OCI-LY7 (cell line): Measurements from ENCODE around the gene SP1. TPM values are rescaled to one million over a fixed set of nuclear protein-coding genes. Genes with fewer than 3 reads are reported as not detected.
A peak's percentile ranks its signal among the peaks of the same experiment; 100 is the strongest.

Source experiments
- BruUV-seq: library from RNA; stranded (reverse); fragments of 400-500 nt; replicated peaks from 2 replicates; lab custom pipeline; 2021; lab: Mats Ljungman, UMichigan
- CTCF ChIA-PET: fragments of 300-600 bp; sonication (Branson Sonifier 250); formaldehyde crosslinking; loops from one replicate; lab custom pipeline; 2022; ENCODE audit warnings: antibody characterized with exemption; ENCODE audit not compliant: unreplicated experiment; lab: Charles Lee
- POLR2A ChIA-PET: fragments of 300-600 bp; sonication (Branson Sonifier 250); formaldehyde crosslinking; loops from one replicate; lab custom pipeline; 2022; ENCODE audit warnings: antibody characterized with exemption; lab: Charles Lee
- DNase-seq: peaks from one replicate; pipeline ENCODE4 v3.0.0-alpha.2; 2015; ENCODE audit warnings: low spot score
- H2AFZ ChIP-seq: fragments of 200-600 bp; sonication (generic), shearing (Covaris generic); 2 replicates; pipeline ENCODE4 v1.6.1; 2014; ENCODE audit warnings: mild to moderate bottlenecking, antibody characterized with exemption, low read length, moderate library complexity
- H3K27ac ChIP-seq: fragments of 200-600 bp; sonication (generic); 2 replicates; pipeline ENCODE4 v1.5.1; 2014; ENCODE audit warnings: mixed run types, low read depth, mild to moderate bottlenecking, moderate library complexity, low read length, inconsistent platforms; ENCODE audit not compliant: poor library complexity, severe bottlenecking
- H3K36me3 ChIP-seq: fragments of 200-600 bp; sonication (generic); 2 replicates; pipeline ENCODE4 v1.6.1; 2014; ENCODE audit warnings: mild to moderate bottlenecking, antibody characterized with exemption, low read length, moderate library complexity, mixed read lengths; ENCODE audit not compliant: insufficient read depth
- H3K4me1 ChIP-seq: fragments of 200-600 bp; sonication (generic); 2 replicates; pipeline ENCODE4 v1.5.1; 2014; ENCODE audit warnings: mild to moderate bottlenecking, low read length; ENCODE audit not compliant: insufficient read depth, poor library complexity, severe bottlenecking
- H3K4me2 ChIP-seq: fragments of 200-600 bp; sonication (generic); 2 replicates; pipeline ENCODE4 v1.6.1; 2014; ENCODE audit warnings: mild to moderate bottlenecking, low read length
- H3K4me3 ChIP-seq: fragments of 200-600 bp; sonication (generic); 2 replicates; pipeline ENCODE4 v1.5.1; 2014; ENCODE audit warnings: mild to moderate bottlenecking, low read depth, low read length; ENCODE audit not compliant: poor library complexity, severe bottlenecking
- H3K79me2 ChIP-seq: fragments of 200-600 bp; sonication (generic); 2 replicates; pipeline ENCODE4 v1.6.1; 2016; ENCODE audit warnings: low read depth, mild to moderate bottlenecking, low read length, moderate library complexity, mixed read lengths; ENCODE audit not compliant: insufficient read depth
- H3K9me2 ChIP-seq: fragments of 200-600 bp; sonication (generic); 2 replicates; pipeline ENCODE4 v1.6.1; 2016; ENCODE audit warnings: mild to moderate bottlenecking, low read length, mixed read lengths; ENCODE audit not compliant: insufficient read depth
- H3K9me3 ChIP-seq: fragments of 200-600 bp; sonication (generic); 2 replicates; pipeline ENCODE4 v1.6.1; 2014; ENCODE audit warnings: mild to moderate bottlenecking, mixed run types, low read length, mixed read lengths
- H4K20me1 ChIP-seq: fragments of 200-600 bp; sonication (generic); 2 replicates; pipeline ENCODE4 v1.6.1; 2014; ENCODE audit warnings: mild to moderate bottlenecking, antibody characterized with exemption, low read length, moderate library complexity, mixed read lengths; ENCODE audit not compliant: insufficient read depth
- CTCF ChIP-seq: fragments of 200-600 bp; sonication (generic); conservative IDR thresholded peaks from 2 replicates; pipeline ENCODE4 v1.5.1; 2014; ENCODE audit warnings: mild to moderate bottlenecking, antibody characterized with exemption, low read length, moderate library complexity, mixed read lengths
- EZH2phosphoT487 ChIP-seq: fragments of 200-600 bp; sonication (generic); IDR thresholded peaks from 2 replicates; pipeline ENCODE4 v1.6.1; 2018; ENCODE audit warnings: low read depth, borderline replicate concordance, mild to moderate bottlenecking, mixed run types, antibody characterized with exemption, low read length, moderate library complexity, mixed read lengths
- intact Hi-C: fragments of 100-400 bp; cut with micrococcal nuclease; formaldehyde crosslinking; loops from one replicate; pipeline ENCODE4 v1.10.0; 2022; ENCODE audit not compliant: unreplicated experiment
- total RNA-seq, 2 experiments: library from RNA; depleted of rRNA in 1 of 2; stranded (reverse); fragments of >200 nt in 1 of 2; shearing (Covaris generic) in 1 of 2; gene quantifications; 2 replicates each; pipeline ENCODE4 v1.2.3, GENCODE V29; 2014 to 2022

Gene SP1
- total RNA-seq, 2 experiments from 2014 or later: 58.9 to 83.9 TPM

- TF ChIP-seq EZH2phosphoT487: no peak
- no peak for TF ChIP-seq CTCF
- H3K79me2 ChIP-seq: no peaks in the 10 kb centered on the region
- H3K36me3 ChIP-seq: no peaks in the 10 kb centered on the region
- peak overlapping the region; percentile 56; the same call in 1 of the 2 replicates for H2AFZ ChIP-seq
- H4K20me1 ChIP-seq: no peaks in the 10 kb centered on the region
- no peaks in the 10 kb centered on the region for H3K9me2 ChIP-seq
- peak; percentile 33 for DNase-seq
- peaks cover 21% of the 10 kb centered on the region for H3K4me1 ChIP-seq
- CTCF ChIA-PET: interaction anchor here (1.0 to 2.3 kb wide), 3 partner anchors 19 to 130 kb away, joined by 3 to 43 read pairs (median 13); partner anchors contain the start of gene AAAS
- H3K4me3 ChIP-seq: no peak overlapping the region
- POLR2A ChIA-PET: interaction anchor here (0.7 to 4.1 kb wide), 4 partner anchors 19 to 165 kb away, joined by 3 to 30 read pairs (median 3); no protein-coding TSS in a partner anchor
- H3K9me3 ChIP-seq: no peaks in the 10 kb centered on the region
- H3K4me2 ChIP-seq: peak overlapping the region; percentile 80
- H3K27ac ChIP-seq: no peak overlapping the region
- BruUV-seq: no TSS peak
- intact Hi-C loops: no loop called here
Observed at GRCh38 chr12:53343969-53344368, 36.0 kb upstream of the SP1 start.

- Histone ChIP-seq H3K4me3 (peak overlapping the region; percentile 65), H2AFZ (peak overlapping the region; percentile 56; the same call in 1 of the 2 replicates), H3K9me2 (no peaks in the 10 kb centered on the region), H3K79me2 (no peaks in the 10 kb centered on the region), H3K4me2 (peak overlapping the region; percentile 80), H3K36me3 (no peaks in the 10 kb centered on the region), H3K27ac (no peak overlapping the region), H3K9me3 (no peaks in the 10 kb centered on the region), H4K20me1 (no peaks in the 10 kb centered on the region), H3K4me1 (peaks cover 21% of the 10 kb centered on the region)
- intact Hi-C loops: no loop called here
- no peak for TF ChIP-seq CTCF
- TF ChIP-seq EZH2phosphoT487: no peak
- BruUV-seq: no TSS peak
- CTCF ChIA-PET: interaction anchor here (0.6 to 2.3 kb wide), 10 partner anchors 12 to 1283 kb away, joined by 3 to 43 read pairs (median 4); partner anchors contain the start of genes AAAS and TARBP2
- DNase-seq: no peak
- POLR2A ChIA-PET: interaction anchor here (0.7 to 4.1 kb wide), 8 partner anchors 20 to 185 kb away, joined by 3 to 30 read pairs (median 3); partner anchors contain the start of genes AAAS, ESPL1 and TARBP2
Observed at GRCh38 chr12:53344487-53344823, 35.5 kb upstream of the SP1 start.

- ChIA-PET POLR2A (interaction anchor here (0.5 to 4.1 kb wide), 16 partner anchors 14 to 185 kb away, joined by 3 to 30 read pairs (median 3); partner anchors contain the start of genes AAAS, ESPL1, SP1 and TARBP2), CTCF (interaction anchor here (0.5 to 2.3 kb wide), 27 partner anchors 9 to 1640 kb away, joined by 3 to 43 read pairs (median 4); partner anchors contain the start of genes AAAS, MYG1, SP7 and TARBP2)
- H3K79me2 ChIP-seq: no peaks in the 10 kb centered on the region
- peak; percentile 80 for DNase-seq
- no peaks in the 10 kb centered on the region for H4K20me1 ChIP-seq
- H3K36me3 ChIP-seq: no peaks in the 10 kb centered on the region
- no peak overlapping the region for H3K27ac ChIP-seq
- peak overlapping the region; percentile 74 for H2AFZ ChIP-seq
- TF ChIP-seq CTCF (peak; percentile 91), EZH2phosphoT487 (no peak)
- intact Hi-C loops: loop anchor here (1.0 kb wide), 2 partner anchors 21 to 186 kb away; no protein-coding TSS in a partner anchor
- peaks cover 21% of the 10 kb centered on the region for H3K4me1 ChIP-seq
- H3K4me3 ChIP-seq: peak overlapping the region; percentile 65
- H3K9me2 ChIP-seq: no peaks in the 10 kb centered on the region
- BruUV-seq: no TSS peak
- H3K4me2 ChIP-seq: peak overlapping the region; percentile 80
- no peaks in the 10 kb centered on the region for H3K9me3 ChIP-seq
Observed at GRCh38 chr12:53344824-53345485, 35.0 kb upstream of the SP1 start.
